GM06990 (cell line): ENCODE data around the gene ADAM8.

ENCODE experiments used
- DNase-seq: peaks from one replicate; pipeline ENCODE4 v3.0.0-alpha.2; 2011; ENCODE audit not compliant: insufficient read length; ENCODE audit errors: extremely low read depth
- H3K27me3 ChIP-seq: replicated peaks from 2 replicates; pipeline ENCODE4 v1.6.0; 2011; ENCODE audit warnings: low read length; ENCODE audit not compliant: control insufficient read depth, insufficient read depth
- H3K36me3 ChIP-seq: 2 replicates; pipeline ENCODE4 v1.5.1; 2011; ENCODE audit warnings: low read length; ENCODE audit not compliant: control insufficient read depth, insufficient read depth
- H3K4me3 ChIP-seq: replicated peaks from 2 replicates; pipeline ENCODE4 v1.5.1; 2011; ENCODE audit warnings: low read depth, mild to moderate bottlenecking, control low read depth, low read length
- TF ChIP-seq, protein P1 (sequence below): IDR thresholded peaks from 2 replicates; pipeline ENCODE4 v1.5.1; 2011; ENCODE audit warnings: low read length, control low read depth, mild to moderate bottlenecking, inconsistent platforms; ENCODE audit not compliant: insufficient read depth, poor library complexity, severe bottlenecking

The ADAM8 gene

GRCh38 chr10:133274751-133275683 lies 1.7 kb downstream of the ADAM8 start:
- DNase-seq: peak; percentile 83
- TF ChIP-seq, protein P1, sequence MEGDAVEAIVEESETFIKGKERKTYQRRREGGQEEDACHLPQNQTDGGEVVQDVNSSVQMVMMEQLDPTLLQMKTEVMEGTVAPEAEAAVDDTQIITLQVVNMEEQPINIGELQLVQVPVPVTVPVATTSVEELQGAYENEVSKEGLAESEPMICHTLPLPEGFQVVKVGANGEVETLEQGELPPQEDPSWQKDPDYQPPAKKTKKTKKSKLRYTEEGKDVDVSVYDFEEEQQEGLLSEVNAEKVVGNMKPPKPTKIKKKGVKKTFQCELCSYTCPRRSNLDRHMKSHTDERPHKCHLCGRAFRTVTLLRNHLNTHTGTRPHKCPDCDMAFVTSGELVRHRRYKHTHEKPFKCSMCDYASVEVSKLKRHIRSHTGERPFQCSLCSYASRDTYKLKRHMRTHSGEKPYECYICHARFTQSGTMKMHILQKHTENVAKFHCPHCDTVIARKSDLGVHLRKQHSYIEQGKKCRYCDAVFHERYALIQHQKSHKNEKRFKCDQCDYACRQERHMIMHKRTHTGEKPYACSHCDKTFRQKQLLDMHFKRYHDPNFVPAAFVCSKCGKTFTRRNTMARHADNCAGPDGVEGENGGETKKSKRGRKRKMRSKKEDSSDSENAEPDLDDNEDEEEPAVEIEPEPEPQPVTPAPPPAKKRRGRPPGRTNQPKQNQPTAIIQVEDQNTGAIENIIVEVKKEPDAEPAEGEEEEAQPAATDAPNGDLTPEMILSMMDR: peak; percentile 12
- Histone ChIP-seq H3K36me3 (peaks cover 18% of the 10 kb centered on the region), H3K27me3 (no peaks in the 10 kb centered on the region), H3K4me3 (peak overlapping the region; percentile 92)

- DNase-seq: no peak
- no peak overlapping the region for H3K4me3 ChIP-seq
- H3K27me3 ChIP-seq: no peaks in the 10 kb centered on the region
- TF ChIP-seq, protein P1: no peak
- peaks cover 24% of the 10 kb centered on the region for H3K36me3 ChIP-seq
Measured at GRCh38 chr10:133273534-133274143, 3.0 kb downstream of the ADAM8 start.

GRCh38 chr10:133272964-133273420 lies 3.7 kb downstream of the ADAM8 start:
- Histone ChIP-seq H3K27me3 (no peaks in the 10 kb centered on the region), H3K36me3 (peaks cover 30% of the 10 kb centered on the region), H3K4me3 (no peak overlapping the region)
- TF ChIP-seq, protein P1: no peak
- DNase-seq: no peak

- Histone ChIP-seq H3K36me3 (peaks cover 31% of the 10 kb centered on the region), H3K4me3 (no peak overlapping the region)
Measured at GRCh38 chr10:133272301-133272963, 4.2 kb downstream of the ADAM8 start.

GRCh38 chr10:133271521-133272300 lies 5.0 kb downstream of the ADAM8 start:
- no peaks in the 10 kb centered on the region for H3K27me3 ChIP-seq
- TF ChIP-seq, protein P1: no peak
- DNase-seq: no peak
- H3K4me3 ChIP-seq: no peak overlapping the region
- H3K36me3 ChIP-seq: peaks cover 33% of the 10 kb centered on the region

More at GRCh38 chr10:133272301-133272963, 4.2 kb downstream of the ADAM8 start:
- DNase-seq: no peak
- TF ChIP-seq, protein P1: no peak
- H3K27me3 ChIP-seq: no peaks in the 10 kb centered on the region
